Hepatocyte (in vitro differentiated cells): Measurements from ENCODE around the gene SLC13A2. TPM values are rescaled to one million over a fixed set of nuclear protein-coding genes. Genes with fewer than 3 reads are reported as not detected.

Experiments used
- DNase-seq: peaks from one replicate; pipeline ENCODE4 v3.0.0-alpha.2; 2016; ENCODE audit warnings: low spot score
- H2AFZ ChIP-seq: fragments of 200-600 bp; sonication (generic); 2 replicates; pipeline ENCODE4 v1.6.0; 2016; ENCODE audit warnings: antibody characterized with exemption, mild to moderate bottlenecking
- H3K27ac ChIP-seq: fragments of 200-600 bp; sonication (generic); 2 replicates; pipeline ENCODE4 v1.5.1; 2016; ENCODE audit warnings: mild to moderate bottlenecking
- H3K27me3 ChIP-seq: fragments of 200-600 bp; sonication (generic); 2 replicates; pipeline ENCODE4 v1.6.1; 2016
- H3K36me3 ChIP-seq: fragments of 200-600 bp; sonication (generic); replicated peaks from 2 replicates; pipeline ENCODE4 v1.5.1; 2016; ENCODE audit warnings: low read depth; ENCODE audit not compliant: insufficient read depth
- H3K4me1 ChIP-seq: fragments of 200-600 bp; sonication (generic); 2 replicates; pipeline ENCODE4 v1.5.1; 2016; ENCODE audit warnings: mild to moderate bottlenecking, moderate library complexity; ENCODE audit not compliant: insufficient read depth
- H3K4me2 ChIP-seq: fragments of 200-600 bp; sonication (generic); 2 replicates; pipeline ENCODE4 v1.6.0; 2016
- H3K4me3 ChIP-seq: fragments of 200-600 bp; sonication (generic); 2 replicates; pipeline ENCODE4 v1.5.1; 2016; ENCODE audit warnings: mild to moderate bottlenecking
- H3K79me2 ChIP-seq: fragments of 200-600 bp; sonication (generic); 2 replicates; pipeline ENCODE4 v1.6.0; 2017; ENCODE audit warnings: mild to moderate bottlenecking
- H3K9me2 ChIP-seq: fragments of 200-600 bp; sonication (generic); replicated peaks from 2 replicates; pipeline ENCODE4 v1.6.0; 2017; ENCODE audit warnings: mild to moderate bottlenecking; ENCODE audit not compliant: insufficient read depth
- H3K9me3 ChIP-seq: fragments of 200-600 bp; sonication (generic); 2 replicates; pipeline ENCODE4 v1.5.1; 2016; ENCODE audit warnings: low read depth, mild to moderate bottlenecking
- H4K20me1 ChIP-seq: fragments of 200-600 bp; sonication (generic); 2 replicates; pipeline ENCODE4 v1.6.0; 2016; ENCODE audit warnings: mild to moderate bottlenecking; ENCODE audit not compliant: insufficient read depth, poor library complexity, severe bottlenecking
- CTCF ChIP-seq: fragments of 200-600 bp; sonication (generic); IDR thresholded peaks from 2 replicates; pipeline ENCODE4 v1.5.1; 2016; ENCODE audit warnings: antibody characterized with exemption, mild to moderate bottlenecking; ENCODE audit not compliant: poor library complexity
- EZH2 ChIP-seq: fragments of 200-600 bp; sonication (generic); IDR thresholded peaks from 2 replicates; pipeline ENCODE4 v1.6.1; 2016; ENCODE audit warnings: antibody characterized with exemption, mild to moderate bottlenecking, borderline replicate concordance
- EZH2phosphoT487 ChIP-seq: fragments of 200-600 bp; sonication (generic); IDR thresholded peaks from one replicate; pipeline ENCODE4 v1.6.1; 2018; ENCODE audit warnings: antibody characterized with exemption, mild to moderate bottlenecking, low read depth, moderate library complexity; ENCODE audit not compliant: unreplicated experiment, severe bottlenecking
- WGBS: methylation state at CpG from one replicate; pipeline ENCODE4 v1.1.6; 2016; ENCODE audit warnings: low lambda C conversion rate; ENCODE audit errors: missing lambda C conversion rate; 5-methylcytosine and 5-hydroxymethylcytosine counted together
- polyA plus RNA-seq: library from polyadenylated mRNA; unstranded; fragments of >200 nt; fragmentation: Nextera tagmentation; extraction: Ambion mirVana; gene quantifications from 2 replicates; pipeline ENCODE4 v1.2.1, GENCODE V29; 2016
- total RNA-seq: library from RNA; depleted of rRNA; stranded (reverse); fragments of >200 nt; gene quantifications from 2 replicates; pipeline ENCODE4 v1.2.3, GENCODE V29; 2014

Gene SLC13A2
- total and polyA plus RNA-seq, 2 experiments from 2014 or later, result 2.0 TPM

GRCh38 chr17:28518132-28518531 lies 44.7 kb downstream of the SLC13A2 start:
- Histone ChIP-seq H4K20me1 (no peaks in the 10 kb centered on the region), H3K9me2 (no peaks in the 10 kb centered on the region), H3K4me1 (no peaks in the 10 kb centered on the region), H3K27ac (no peak overlapping the region), H3K27me3 (no peaks in the 10 kb centered on the region), H3K4me2 (no peak overlapping the region), H3K9me3 (no peaks in the 10 kb centered on the region), H3K4me3 (no peak overlapping the region), H3K79me2 (no peaks in the 10 kb centered on the region), H3K36me3 (no peaks in the 10 kb centered on the region), H2AFZ (no peak overlapping the region)
- no peak for TF ChIP-seq EZH2phosphoT487
- TF ChIP-seq CTCF, result no peak
- no peak for TF ChIP-seq EZH2
- whole genome bisulfite sequencing, result 85% methylated on average over 6 of the region's 6 CpGs
- no peak for DNase-seq

GRCh38 chr17:28518578-28518977 lies 45.1 kb downstream of the SLC13A2 start:
- no peak for DNase-seq
- Histone ChIP-seq H3K27me3 (no peaks in the 10 kb centered on the region), H3K27ac (no peak overlapping the region), H4K20me1 (no peaks in the 10 kb centered on the region), H3K9me2 (no peaks in the 10 kb centered on the region), H3K79me2 (no peaks in the 10 kb centered on the region), H3K4me1 (no peaks in the 10 kb centered on the region), H3K9me3 (no peaks in the 10 kb centered on the region), H3K36me3 (no peaks in the 10 kb centered on the region), H3K4me3 (no peak overlapping the region), H2AFZ (no peak overlapping the region), H3K4me2 (no peak overlapping the region)
- TF ChIP-seq EZH2, result no peak
- no peak for TF ChIP-seq EZH2phosphoT487
- TF ChIP-seq CTCF, result no peak
- WGBS, result 94% methylated on average over 7 of the region's 7 CpGs

GRCh38 chr17:28519236-28519635 lies 45.8 kb downstream of the SLC13A2 start:
- WGBS, result 83% methylated on average over 5 of the region's 5 CpGs
- Histone ChIP-seq H3K4me2 (no peak overlapping the region), H3K4me1 (peaks cover under 1% of the 10 kb centered on the region), H3K9me2 (no peaks in the 10 kb centered on the region), H3K27me3 (no peaks in the 10 kb centered on the region), H3K79me2 (no peaks in the 10 kb centered on the region), H2AFZ (no peak overlapping the region), H3K9me3 (no peaks in the 10 kb centered on the region), H3K36me3 (no peaks in the 10 kb centered on the region), H3K27ac (no peak overlapping the region), H3K4me3 (no peak overlapping the region), H4K20me1 (no peaks in the 10 kb centered on the region)
- DNase-seq, result no peak
- TF ChIP-seq EZH2phosphoT487 (no peak), EZH2 (no peak), CTCF (no peak)

GRCh38 chr17:28520687-28521086 lies 47.2 kb downstream of the SLC13A2 start:
- no peak for TF ChIP-seq EZH2
- no peak for TF ChIP-seq EZH2phosphoT487
- TF ChIP-seq CTCF, result no peak
- Histone ChIP-seq H3K4me3 (no peak overlapping the region), H3K4me1 (peaks cover 13% of the 10 kb centered on the region)

More at GRCh38 chr17:28520687-28521086, 47.2 kb downstream of the SLC13A2 start:
- H3K36me3 ChIP-seq, result no peaks in the 10 kb centered on the region
- H3K79me2 ChIP-seq, result no peaks in the 10 kb centered on the region
- no peaks in the 10 kb centered on the region for H3K27me3 ChIP-seq
- H4K20me1 ChIP-seq, result no peaks in the 10 kb centered on the region
- H2AFZ ChIP-seq, result no peak overlapping the region
- WGBS, result 88% methylated on average over 6 of the region's 6 CpGs
- no peaks in the 10 kb centered on the region for H3K9me2 ChIP-seq
- DNase-seq, result no peak
- H3K9me3 ChIP-seq, result no peaks in the 10 kb centered on the region
- no peak overlapping the region for H3K27ac ChIP-seq
- H3K4me2 ChIP-seq, result no peak overlapping the region
